Mammary epithelial cell (primary cell): Measurements from ENCODE around the gene GALM.

Experiments used
- CTCF ChIP-seq, 2 donors: IDR thresholded peaks in 1 of 2; conservative IDR thresholded peaks in 1 of 2; 2 replicates each; pipeline ENCODE4 v1.5.1; 2011 to 2012; ENCODE audit warnings: inconsistent platforms in 2 of 2, low read length in 2 of 2, mild to moderate bottlenecking in 2 of 2, control low read depth in 1 of 2, low read depth in 1 of 2; ENCODE audit not compliant: insufficient read depth in 1 of 2; ENCODE audit errors: extremely low read depth in 1 of 2
- EZH2 ChIP-seq: IDR thresholded peaks from 2 replicates; pipeline ENCODE4 v1.6.1; 2012; ENCODE audit warnings: low read length, inconsistent platforms, borderline replicate concordance

GRCh38 chr2:38723173-38723572, 57.3 kb downstream of the GALM start:
- TF ChIP-seq CTCF (conservative IDR thresholded peaks at IDR 0.05 in 1 of 2, IDR thresholded peaks at IDR 0.05 in 1 of 2; ENCODE audit: extremely low read depth in 1 of 2, insufficient read depth in 1 of 2, low read depth in 1 of 2, low read length in 2 of 2) (no peak), EZH2 (no peak)
